Measurements from ENCODE around the gene COL6A5.
"Not testable (repeated sequence)": the region's sequence is repeated elsewhere in the genome, so short reads cannot be mapped to it uniquely, and the experiment has no call there.

DNA sequence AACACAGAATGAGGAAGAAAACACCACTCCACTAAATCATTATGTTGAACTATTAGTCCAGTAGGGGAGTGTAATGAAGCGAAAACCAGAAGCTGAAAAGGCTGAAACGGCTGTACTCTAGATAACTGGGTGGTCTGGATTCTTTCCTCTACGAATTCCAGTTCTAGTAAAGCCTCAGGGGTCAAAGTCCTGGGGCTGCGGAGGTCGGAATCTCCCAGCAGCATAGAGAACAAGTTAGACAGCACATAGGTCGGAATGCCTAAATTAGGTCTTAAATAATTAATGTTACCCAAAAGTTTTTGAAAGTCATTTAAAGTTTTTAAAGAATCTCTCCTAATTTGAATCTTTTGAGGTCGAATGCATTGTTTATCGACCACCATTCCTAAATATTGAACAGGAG is 102.7 kb downstream of the COL6A5 start:
- TF ChIP-seq POLR2A (IDR thresholded peaks at IDR 0.05); CTCF (IDR thresholded peaks at IDR 0.05 in 8 of 11, conservative IDR thresholded peaks at IDR 0.05 in 3 of 11); POLR2AphosphoS5 (IDR thresholded peaks at IDR 0.05): not testable (repeated sequence)

Data from spleen (tissue), 7 donors.